HG03280 (cell line): ENCODE results near the gene HRH3.

ENCODE experiments used
- ATAC-seq: cut with Tn5 transposase; IDR thresholded peaks from one replicate; pipeline ENCODE4 v1.9.1; 2021; ENCODE audit warnings: mild to moderate bottlenecking, moderate library complexity; ENCODE audit not compliant: unreplicated experiment

HRH3 gene

DNA sequence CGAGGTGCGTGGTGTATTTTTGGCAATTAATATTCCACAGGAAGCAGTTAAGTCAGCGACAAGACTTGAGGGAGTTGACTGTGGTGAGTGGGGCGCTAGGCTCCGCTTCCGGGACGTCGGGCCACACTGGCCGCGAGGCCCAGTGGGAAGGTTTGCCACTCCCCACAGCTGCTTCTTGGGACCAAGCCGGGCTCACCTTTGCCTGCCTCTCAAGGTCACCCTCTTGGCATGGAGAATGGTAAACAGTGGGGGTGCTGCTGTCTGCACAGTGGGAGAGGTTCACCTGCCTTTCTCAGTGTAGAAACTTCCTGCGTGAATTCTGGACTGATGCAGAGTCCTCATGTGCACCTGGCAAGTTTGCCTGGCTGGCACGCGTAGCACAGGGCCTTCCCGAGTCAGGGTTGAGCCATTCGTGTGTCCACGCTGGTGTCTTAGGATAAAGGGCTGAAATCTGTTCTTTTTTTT, 24.6 kb upstream of the HRH3 start:
- no peak for ATAC-seq

DNA sequence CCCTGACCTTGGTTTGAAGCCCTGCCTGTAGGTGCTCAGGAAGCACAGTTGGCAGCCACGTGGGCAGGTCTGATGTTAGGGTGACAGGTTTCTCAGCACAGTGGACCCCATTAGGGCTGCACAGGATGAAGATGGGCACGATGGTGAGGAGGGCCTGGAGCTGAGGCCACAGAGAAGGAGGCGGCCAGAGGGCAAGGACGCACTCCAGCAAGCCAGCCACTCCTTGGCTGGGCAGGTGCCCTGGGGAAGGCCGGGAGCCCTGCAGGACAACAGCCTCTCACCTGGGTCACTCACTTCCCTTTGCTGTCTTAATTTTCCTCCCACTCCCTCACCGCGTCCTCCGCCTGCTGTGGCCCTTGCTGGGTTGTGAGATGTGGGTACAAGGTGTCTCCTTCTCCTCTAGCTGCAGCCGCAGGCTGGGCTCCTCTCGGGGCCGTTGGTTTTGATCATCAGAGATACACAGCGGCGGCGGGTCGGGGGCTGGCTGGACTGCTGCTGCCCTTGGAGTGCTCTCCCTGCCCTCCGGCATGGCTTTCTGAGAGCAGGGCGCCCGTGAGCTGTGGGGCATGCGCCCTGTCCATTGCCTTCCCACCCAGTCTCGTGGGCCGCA, 23.9 kb upstream of the HRH3 start:
- ATAC-seq, result no peak

DNA sequence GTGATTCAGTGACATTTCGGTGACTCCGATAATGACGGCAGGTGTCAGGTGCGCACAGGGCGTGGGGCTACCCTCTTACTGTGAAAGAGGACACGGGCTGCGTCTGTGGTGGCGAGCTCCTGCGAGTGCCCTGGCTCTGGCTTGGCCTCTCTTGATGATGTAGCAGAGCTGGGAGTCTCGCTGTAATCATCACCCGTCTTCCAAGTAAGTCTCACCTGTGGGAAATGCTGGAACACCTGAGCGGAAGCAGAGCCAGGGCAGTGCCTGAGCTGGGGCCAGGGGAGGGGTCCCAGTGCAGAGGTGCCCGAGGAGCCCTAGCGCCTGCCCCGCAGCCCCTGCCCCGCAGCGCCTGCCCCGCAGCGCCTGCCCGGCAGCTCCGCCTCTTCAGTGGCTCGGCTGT, 23.0 kb upstream of the HRH3 start:
- ATAC-seq, result no peak

DNA sequence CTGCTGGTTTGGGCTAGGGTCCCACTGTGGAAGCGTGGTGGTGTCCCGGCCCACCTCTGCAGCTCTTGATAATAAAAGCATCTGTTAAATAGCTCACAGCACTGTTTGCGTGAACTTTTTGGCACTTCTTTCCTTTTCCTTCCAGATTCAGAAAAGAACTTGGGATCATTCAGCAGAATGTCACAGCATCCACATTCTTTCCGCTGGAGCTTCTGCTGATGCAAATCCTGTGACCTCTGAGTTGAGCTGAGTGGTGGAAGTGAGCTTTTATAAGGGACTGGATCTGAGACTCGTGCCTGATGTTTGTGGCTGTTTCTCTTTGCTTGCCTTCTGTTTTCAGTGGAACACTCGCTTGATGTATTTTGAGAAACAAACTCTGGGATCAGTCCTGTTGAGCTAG, 22.1 kb upstream of the HRH3 start:
- ATAC-seq, result no peak

DNA sequence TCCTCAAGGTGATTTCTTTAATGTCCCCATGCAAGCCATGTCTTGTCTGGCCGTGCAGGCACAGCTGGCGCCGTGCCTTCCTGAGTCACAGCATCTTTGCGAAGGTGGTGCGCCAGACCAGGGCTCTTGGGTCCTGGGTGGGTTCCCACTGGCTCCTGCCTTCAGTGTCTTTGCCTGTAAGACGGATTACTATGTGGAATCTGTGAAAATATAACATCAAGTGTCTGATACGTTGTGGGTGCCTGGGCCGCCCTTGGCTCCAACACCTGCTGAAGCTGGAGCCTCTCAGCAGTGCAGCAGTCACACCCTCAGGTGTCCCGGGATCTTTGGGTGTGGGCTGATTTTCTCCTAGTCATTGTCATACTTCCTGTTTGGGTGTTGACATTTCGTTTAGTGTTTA, 21.4 kb upstream of the HRH3 start:
- ATAC-seq, result no peak

DNA sequence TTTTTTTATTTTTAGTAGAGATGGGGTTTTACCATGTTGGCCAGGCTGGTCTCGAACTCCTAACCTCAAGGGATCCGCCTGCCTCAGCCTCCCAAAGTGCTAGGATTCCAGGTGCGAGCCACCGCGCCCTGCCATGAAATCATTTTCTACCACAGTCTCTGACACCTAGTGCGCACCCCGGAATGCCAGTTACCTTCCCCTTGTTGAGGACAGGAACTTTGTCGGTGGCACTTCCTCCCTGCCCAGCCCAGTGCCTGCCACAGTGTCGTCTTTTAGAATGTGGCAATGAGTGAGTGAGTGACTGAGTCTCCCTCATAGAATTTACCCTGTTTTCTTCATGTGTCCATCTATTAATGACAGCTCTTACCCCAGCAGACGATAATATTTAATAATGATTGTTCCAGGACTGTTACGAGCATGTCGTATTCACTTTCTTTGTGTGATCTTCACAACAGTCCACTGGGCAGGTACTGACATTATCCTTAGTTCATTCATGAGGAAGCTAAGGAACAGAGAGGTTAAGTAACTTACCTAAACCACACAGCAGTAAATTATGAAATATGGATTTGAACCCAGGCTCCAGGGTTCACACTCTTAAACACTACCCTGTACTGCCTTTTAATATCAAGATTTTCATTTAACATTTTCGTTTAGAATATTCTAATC, 20.1 kb upstream of the HRH3 start:
- no peak for ATAC-seq

DNA sequence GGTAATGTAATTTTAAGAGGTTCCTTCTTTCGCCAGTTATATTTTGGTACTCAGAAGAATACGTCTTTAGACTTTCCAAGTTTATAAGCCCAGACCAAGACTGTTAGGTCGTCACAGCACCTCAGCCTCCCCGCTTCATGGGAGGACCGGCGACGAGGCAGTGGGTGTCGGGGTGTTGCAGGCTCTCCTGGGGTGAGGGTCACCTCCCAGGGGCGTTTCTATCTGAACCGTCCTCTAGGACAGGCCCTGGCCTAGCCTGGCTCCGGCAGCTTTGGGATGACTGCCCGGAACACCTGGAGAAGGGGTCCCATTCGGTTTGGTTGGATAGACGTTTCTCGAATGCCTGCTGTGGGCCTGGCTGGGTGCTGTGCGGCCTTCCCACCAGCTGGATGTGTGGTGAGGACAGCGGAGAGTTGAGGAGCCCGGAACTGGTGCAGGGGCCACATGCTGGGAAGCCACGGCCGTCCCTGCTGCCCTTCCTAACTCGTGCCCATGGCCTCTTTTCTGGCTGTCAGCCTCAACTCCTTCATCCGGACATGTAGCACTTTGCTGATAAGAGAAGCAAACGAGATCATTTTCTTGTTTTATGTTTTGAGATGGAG, 19.3 kb upstream of the HRH3 start:
- no peak for ATAC-seq

DNA sequence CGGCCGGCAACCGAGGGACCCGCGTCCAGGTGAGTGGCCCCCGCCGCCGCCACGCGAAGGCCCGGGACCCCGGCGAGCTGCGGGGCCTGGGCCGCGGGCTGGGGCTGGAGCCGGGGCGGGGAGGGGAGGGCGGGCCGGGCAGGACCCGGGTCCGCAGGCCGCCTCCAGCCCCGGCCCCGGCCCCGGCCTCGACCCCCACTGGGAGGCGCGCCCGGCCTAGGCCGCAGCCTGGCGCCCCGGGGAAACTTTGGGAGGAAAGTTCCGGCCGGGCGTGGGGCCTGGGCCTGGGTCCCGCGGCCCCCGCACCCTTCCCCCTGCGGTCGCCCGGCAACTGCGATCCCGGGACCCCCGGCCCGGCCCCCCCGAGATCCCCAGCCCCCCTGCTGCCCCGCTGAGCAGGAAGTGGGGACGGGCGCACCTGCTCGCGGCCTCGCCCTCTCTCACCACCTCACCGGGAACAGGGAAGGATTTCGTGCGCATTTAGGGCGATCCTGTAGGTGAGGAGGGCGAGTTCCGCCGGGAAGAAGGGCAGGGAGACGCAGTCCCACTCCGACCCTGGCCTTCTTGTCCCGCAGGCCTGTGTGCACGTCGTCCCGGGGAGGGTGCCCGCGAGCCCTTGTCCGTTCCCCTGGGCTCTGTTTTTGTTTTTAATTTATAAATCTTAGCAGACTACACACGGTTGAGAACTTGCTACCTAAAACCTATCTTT, 18.6 kb upstream of the HRH3 start:
- ATAC-seq, result peak; percentile 3

DNA sequence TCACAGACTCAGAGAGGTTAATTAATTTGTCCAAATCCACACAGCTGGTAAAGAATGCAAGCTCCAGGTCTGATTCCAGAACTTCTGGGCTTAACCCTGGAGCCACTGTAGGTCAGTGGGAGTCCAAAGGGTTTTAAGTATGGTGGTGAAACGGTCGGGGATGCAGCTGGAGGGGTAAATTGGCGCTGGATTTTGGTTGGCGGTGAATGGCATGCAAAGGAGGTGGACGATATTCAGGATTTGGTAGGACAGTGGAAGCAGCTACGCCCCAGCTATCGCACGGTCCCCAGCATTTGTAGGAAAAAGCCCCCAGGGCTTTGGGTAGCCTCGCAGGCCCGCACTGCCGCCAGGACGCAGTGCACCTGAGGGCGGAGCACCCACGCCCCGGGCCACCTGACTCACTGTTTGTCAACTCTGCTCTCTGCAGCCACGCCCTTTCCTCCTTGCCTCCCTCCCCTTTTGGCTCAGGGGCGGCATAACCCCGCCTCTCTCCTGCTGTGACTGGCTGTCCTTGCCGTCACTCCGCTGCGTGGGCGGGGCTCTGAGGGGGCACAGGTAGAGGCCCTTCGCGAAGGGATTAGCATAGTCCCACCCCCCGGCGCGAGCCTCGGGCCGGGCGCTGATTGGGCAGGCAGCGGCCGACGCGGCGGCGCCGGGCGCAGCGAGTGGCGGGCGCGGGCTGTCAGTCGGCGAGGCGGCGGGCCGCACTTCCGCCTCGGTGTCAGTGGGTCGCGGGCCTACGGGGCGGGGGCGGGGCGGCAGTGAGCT, 17.9 kb upstream of the HRH3 start, which contains the start of gene OSBPL2:
Gene OSBPL2, plus strand, starts transcription at position 721 of the 768 bp plus-strand sequence. CDS start 17,664 bp downstream, outside the sequence.
- ATAC-seq, result peak; percentile 96

DNA sequence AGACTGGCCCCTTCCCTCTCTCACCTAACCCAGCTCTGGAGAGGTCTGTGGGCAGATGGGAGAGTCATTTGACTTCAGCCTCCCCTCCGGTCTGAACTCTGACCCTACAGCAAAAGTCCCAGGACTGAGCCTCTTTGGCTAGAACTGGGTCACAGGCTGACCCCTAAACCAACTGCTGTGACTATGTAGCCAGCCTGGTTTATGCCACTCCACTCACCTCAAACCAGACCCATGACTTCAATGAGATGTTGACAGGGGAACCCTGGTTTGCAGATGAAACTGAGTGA, 17.4 kb upstream of the HRH3 start:
- ATAC-seq, result no peak

DNA sequence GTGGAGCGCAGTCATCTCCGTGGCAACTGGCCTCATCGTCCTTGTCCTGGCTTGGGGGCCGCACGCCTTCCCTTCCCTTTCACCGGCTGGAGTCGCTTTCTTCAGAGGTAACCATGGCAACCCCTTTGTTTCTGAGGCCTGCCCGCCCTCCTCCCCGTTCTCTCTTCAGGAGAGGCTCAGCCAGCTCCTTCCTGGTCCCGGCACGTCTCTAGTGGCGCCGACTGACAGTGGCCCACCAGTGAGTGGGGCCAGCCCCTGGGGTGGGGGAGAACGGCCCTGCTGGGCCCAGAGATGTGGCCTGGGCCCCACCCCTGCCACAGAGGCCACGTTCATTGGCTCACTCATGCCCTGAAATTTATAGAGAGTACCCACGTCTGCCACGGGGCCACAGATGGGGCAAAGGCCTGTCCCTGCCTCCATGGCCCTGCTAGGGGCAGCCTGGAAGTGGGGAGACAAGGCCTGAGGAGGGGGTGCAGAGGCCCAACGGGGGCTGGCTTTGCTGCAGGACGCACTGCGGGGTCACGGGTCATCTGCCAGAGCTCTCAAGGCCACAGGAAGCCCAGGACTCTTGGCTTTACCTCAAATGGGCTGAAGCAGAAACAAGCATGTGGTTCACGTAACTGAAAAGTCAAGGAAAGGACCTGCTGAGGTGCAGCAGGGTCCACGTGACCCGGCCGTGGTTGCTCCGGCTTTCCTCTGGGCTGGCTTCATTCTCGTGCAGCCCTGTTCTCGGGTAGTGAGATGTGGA, 16.9 kb upstream of the HRH3 start:
- ATAC-seq, result no peak

DNA sequence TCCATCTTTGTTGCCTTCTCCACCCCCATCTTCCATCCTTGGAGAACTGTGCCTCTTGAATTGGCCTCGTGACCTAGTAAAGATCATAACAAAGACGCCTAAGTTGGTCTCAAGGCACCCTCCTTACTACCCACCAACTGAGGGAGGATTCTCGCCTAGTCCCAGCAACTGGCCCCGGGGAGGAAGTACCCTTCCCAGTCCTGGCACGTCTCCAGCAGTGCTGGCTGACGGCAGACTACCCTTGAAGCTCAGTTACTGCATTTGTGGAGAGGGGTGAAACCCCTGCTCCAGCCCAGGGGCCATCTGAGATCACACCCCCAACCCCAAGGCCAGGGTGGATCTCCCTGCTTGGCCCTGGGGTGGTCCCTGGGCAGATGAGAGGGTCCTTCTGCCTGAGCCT, 16.1 kb upstream of the HRH3 start:
- ATAC-seq, result no peak

DNA sequence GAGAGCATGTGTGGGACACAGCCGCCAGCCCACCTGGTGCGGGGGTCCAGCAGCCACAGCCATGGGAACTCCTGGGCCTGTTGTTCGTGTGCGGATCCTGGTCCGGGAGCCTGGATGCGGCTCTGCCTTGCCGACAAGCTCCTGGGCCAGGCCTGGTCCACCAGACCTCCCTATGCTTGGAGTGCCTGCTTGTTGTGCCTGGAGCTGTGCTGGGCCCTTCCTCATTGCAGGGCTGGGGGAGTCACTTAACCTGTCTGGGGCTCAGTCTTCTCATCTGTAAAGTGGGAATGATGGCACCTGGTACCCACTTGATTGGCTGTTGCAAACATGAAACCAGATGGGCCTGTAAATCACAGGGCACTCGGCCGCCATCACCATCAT, 15.7 kb upstream of the HRH3 start:
- no peak for ATAC-seq

DNA sequence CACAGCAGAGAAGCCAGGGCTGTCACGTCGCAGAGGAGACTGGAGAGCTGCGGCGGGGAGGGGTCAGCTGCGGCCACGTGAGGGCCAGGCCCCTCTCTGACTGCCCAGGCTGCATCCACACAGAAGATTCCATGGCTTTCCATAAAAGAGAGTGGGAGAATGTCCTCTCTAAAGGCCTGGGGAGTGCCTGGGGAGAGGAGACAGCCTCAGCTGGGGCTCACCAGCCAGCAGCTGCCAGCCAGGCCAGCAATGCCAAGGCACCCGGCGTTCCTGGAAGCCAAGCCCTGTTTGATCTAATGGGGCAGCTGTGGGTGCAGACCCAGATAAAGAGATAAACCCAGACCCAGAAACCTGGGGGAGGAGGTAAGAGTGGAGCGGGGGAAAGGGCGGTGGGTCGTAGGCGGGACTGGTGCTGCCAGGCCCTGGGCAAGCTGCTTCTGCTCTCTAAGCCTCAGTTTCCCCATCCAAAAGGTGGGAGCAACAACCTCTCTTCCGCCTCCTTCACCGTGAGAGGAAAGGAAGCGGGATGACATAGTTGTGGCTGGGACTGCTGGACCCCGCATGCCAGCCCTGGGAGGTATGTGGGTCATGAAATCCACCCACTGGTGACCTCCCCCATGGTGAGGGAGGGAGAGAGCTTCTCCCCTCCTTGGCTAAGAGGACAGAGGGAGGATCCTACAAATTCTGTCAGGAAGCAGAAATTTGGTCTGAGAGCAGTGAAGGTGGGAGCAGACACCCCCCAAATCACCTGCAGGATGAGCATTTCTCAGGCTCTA, 15.1 kb upstream of the HRH3 start:
- no peak for ATAC-seq

DNA sequence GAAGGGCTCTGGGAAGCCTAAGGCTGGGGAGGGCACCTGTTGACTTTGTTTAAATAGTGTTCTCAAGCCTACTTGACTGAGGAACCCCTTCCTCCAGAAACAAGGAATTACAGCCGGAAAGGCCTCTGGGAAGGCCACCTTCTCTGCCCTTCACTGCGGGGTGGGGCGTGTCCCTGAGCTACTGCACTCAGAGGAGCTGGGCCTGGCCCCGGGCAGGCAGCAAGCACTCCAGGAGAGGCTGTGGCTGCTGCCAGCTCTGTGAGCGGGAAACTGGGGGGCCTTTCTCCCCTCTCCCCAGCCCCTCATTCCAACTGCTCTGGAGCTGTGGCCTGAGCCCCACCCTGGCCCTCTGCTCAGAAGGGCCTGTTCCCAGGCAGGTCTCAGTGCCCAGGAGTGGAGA, 14.3 kb upstream of the HRH3 start:
- no peak for ATAC-seq

DNA sequence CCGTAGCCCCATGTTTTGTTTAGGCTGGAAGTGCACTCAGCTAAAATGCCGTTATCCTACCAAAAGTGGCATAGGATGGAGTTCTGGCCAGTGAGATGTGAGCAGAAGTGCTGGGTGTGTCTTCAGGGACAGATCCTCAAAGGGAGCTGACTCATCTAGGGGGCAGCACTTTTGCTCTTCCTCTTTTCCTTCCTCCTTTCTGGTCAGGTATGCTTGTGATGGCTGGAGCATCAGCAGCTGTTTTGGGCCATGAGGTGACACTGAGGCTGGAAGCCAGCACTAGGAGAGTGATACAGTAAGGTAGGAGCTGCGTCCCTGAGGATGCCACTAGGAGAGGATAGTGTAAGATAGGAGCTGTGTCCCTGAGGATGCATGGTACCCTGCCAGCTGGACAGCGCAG, 13.6 kb upstream of the HRH3 start:
- ATAC-seq, result no peak

DNA sequence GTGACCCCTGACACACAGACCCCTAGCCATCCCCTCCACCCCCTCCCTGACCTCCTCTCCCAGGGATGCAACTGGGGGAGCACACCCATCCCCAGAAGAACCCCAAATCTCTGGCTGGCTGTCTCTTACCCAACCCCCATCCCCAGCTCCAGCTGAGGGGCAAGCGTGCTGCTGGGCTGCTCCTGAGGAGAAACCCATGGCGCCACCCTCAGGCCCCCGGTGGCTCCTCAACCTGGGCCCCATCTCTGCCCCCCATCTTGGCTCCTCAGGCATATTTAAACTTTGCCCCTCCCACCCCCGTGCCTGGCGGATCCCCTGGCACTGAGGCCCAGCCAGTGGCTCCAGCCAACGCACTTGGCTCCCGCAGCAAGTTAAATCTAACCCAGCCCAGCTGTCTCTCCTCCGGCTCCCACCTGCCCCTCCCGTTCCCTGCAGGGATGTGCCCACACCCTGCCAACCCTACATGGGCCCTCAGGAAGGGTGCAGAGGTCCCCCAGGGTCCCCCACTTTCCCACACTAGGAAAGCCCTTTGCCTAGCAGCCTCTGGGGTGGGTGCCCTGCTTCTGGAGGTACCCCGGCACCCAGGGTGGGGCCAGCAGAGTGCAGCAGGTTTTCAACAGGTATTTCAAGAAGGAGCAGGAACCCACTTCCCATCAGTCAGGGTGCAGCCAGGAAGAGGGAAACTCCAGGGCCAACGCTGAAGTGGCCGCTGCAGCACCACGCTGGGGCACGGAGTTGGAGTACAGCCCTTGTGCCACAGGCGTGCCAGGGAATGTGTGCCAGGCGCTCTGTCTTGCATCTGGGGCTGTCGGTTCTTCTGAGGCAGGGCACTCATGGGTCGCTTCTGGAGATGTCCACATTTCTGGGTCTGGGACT, 12.9 kb upstream of the HRH3 start:
- ATAC-seq, result no peak

DNA sequence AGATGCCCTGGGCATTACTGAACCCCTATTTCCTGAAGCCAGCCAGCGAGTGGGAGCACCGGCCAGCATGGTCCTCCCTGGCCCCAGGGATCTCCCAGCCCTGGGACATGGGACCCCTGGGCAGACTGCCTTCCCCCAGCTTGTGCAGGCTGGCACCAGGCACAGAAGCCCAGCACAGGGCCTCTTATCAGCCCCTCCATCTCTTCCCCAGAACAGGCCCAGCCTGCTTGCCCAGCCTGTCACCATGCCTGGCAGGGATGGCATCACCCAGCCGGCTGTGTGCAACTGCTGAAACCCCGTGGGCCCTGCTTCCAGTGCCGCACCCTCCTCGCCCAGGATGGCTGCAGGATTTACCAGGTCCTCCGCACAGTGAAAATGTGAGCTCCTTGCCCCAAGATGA, 12.1 kb upstream of the HRH3 start:
- ATAC-seq, result no peak

DNA sequence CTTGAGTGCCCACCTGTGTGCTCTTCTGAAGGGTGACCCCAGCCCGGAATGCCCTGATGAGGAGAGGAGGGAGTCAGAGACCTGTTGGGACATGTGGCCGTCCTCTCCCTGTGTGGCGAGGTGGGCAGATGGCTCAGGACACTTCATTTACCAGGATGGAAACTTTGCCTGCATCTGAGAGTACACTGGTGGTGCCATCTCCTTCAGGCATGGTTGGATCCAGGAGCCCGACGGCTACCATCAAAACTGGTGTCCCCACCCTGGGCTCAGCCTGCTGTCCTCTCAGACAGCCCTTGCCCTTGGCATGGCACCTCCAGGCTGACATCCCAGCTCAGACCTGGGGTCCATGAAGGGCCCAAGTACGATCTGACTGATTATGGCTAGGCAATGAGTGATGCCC, 11.2 kb upstream of the HRH3 start:
- ATAC-seq, result no peak
